Cardiac fibroblast (primary cell): ENCODE results near the gene ASAP2.

Source experiments
- DNase-seq, 2 donors: peaks; one replicate each; pipeline versions ENCODE4 v3.0.0 to v3.0.0-alpha.2; 2010; ENCODE audit warnings: low read depth in 2 of 2
- H3K4me3 ChIP-seq, 2 donors: replicated peaks in 1 of 2; 1 replicate in 1 of 2; 2 replicates in 1 of 2; pipeline ENCODE4 v1.5.1; 2011; ENCODE audit warnings: low read depth in 2 of 2, low read length in 2 of 2, mild to moderate bottlenecking in 2 of 2, moderate library complexity in 1 of 2
- TF ChIP-seq, protein P1 (sequence below): IDR thresholded peaks from one replicate; pipeline ENCODE4 v1.5.1; 2011; ENCODE audit warnings: low read depth, mild to moderate bottlenecking, low read length, inconsistent platforms

ASAP2 gene

DNA sequence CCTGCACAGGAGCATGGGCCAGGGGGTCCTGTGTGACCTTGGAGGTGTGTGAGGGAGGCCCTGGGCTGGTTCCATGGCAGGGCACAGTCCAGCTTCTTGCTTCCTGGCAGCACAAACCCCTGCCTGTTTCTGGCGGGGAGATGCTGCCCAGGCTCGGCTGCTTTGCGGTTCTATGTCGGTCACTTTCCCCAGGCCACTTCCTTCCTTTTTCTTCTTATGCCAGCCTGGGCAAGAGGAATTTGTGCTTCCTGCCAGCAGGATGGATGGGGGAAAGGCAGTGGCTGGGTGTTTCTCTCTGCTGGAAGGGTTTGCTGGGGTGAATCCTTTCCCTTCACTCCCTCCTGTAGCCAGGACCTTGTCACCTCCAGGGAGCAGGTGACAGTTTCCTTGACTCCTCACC, 24.3 kb downstream of the ASAP2 start:
- H3K4me3 ChIP-seq: no peak overlapping the region
- TF ChIP-seq, protein P1, sequence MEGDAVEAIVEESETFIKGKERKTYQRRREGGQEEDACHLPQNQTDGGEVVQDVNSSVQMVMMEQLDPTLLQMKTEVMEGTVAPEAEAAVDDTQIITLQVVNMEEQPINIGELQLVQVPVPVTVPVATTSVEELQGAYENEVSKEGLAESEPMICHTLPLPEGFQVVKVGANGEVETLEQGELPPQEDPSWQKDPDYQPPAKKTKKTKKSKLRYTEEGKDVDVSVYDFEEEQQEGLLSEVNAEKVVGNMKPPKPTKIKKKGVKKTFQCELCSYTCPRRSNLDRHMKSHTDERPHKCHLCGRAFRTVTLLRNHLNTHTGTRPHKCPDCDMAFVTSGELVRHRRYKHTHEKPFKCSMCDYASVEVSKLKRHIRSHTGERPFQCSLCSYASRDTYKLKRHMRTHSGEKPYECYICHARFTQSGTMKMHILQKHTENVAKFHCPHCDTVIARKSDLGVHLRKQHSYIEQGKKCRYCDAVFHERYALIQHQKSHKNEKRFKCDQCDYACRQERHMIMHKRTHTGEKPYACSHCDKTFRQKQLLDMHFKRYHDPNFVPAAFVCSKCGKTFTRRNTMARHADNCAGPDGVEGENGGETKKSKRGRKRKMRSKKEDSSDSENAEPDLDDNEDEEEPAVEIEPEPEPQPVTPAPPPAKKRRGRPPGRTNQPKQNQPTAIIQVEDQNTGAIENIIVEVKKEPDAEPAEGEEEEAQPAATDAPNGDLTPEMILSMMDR: no peak
- no peak for DNase-seq

DNA sequence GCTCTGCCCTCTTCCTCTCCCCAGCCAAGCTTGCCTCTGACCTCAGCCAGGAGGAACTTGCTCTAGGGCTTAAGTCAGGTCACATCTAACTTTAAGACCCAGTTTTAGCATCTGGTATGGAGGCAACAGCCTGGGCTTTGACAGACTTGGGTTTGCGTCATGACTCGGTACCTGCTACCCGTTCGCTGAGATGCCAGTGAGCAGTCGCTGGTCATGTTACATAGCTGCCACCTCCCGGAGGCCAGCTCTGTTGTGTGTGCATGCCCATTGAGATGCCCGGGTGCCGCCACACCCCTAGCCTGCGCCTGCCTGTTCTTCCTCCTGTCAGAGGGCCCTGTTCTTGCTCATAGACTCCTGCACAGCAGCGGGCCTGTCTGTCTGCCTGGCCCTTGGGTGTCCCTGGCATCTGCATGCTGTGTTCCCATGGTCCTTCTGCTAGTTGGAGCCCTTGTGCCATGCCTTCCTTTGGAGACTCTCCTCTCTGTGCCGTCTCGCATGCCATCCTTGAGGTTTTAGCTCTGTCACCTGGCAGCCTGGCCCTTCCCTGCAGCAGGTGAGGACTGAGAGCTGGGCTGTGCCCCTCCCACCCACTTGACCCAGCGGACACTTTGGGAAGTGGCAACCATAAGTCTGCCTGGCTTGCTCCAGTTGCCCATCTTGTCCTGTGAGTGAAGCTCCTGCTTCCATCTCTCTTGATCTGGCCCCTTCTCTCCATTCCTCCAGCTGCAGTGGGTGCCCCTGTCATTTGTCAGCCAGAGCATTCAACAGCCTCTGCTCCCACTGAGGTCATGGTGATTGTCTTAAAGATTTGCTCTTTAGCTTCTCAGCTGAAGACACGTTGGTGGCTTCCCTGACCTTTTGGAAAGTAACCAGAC, 24.9 kb downstream of the ASAP2 start:
- H3K4me3 ChIP-seq: no peak overlapping the region
- TF ChIP-seq, protein P1: no peak
- DNase-seq: no peak

DNA sequence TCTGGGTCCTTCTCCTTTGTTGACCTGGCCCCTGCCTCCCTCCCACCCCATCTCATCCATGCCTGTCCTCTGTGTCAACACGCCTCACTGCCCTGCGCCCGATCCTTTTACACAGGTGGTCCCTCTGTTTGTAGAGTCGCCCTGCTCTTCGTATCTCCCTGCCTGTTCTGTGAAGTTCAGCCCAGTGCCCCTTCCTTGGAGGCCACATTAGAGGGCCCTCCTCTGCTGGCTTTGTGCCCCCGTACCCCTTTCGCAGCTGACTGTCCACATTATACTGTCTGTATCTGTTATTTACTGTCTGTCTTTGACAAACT, 25.5 kb downstream of the ASAP2 start:
- DNase-seq: no peak
- TF ChIP-seq, protein P1: no peak
- H3K4me3 ChIP-seq: no peak overlapping the region

DNA sequence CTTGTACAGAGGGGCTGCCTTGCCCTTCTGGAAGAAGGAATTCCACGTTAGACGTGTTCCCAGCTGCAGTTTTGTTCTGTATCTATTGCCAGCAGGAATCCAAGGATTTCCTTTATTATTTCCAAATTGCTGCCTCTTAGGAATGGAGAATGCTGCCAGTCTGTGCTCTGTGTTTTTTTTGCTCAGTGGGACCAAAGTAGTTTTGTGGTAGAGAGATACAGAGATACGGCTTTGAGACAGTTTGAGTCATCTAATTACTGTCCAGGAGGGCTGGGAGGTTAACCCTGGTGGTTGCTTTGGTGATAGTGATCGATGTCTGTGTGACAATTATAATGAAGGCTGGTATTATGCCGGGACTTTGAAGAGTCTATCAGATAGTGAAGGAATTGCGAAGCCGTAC, 26.3 kb downstream of the ASAP2 start:
- no peak overlapping the region for H3K4me3 ChIP-seq
- DNase-seq: no peak
- TF ChIP-seq, protein P1: no peak

DNA sequence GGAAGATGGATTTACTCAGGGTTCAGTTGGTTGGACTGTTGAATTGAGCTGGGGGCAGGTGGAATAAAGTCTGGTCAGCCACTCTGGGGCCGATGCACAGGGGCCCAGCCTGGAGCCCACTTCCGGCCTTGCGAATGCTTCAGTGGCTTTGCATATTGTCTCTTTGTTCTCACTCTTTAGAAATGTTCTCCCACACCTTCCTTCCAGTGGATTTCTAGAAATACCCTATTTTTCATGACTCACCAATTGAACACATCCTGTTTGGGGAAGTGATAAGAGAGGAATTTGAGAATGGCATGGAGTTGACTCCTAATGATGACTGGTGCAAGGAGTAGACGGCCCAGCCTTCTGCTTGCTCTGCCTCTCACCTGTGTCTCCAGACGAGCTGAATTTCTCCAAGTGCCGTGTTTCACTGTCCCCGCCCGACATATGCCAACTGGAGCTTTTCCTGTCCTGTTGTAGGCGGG, 28.1 kb downstream of the ASAP2 start:
- TF ChIP-seq, protein P1: no peak
- DNase-seq: peak; percentile 88 to 96
- H3K4me3 ChIP-seq: peak overlapping the region in 1 of 2 donors; percentile 1

DNA sequence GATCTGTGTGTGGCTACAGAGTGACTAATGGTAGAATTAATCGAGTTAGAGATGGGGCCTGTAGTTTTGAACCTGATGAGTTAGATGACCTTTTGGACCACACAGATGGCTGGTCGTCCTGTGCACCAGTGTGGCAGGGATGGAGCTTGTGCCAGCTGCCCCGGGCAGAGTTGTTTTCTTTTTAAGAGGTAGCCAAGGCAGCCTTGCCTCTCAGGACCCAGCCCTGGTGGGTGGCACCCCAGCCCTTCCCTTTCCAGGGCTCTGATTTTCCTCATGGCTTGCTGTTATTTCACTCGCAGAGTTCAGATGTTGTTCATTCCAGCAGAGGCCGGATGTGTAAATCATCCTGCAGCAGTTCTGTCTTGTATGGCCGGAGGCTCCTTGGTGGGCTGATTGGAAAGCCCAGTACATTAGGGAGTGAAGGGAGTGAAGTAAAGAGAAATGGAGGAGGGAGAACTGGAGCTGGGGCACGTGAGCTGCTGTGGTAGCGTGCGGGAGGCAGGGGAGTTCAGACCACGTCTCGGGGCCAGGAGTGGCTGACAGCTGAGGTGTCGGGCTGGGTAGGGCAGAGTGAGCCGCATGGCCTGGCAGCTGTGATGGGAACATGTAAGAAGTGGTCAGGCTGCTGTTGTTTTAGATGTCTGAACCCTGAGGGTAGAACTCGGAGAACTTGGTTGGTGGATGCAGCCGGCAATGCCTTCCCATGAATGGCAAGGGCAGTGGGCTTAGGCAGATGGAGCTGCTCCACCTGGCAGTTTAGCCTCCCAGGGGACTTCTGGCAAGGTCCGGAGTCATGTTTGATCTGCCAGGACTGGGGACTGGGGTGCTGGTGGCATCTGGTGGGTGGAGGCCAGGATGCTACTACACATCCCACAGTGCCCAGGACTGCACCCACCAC, 28.8 kb downstream of the ASAP2 start:
- DNase-seq: peak; percentile 66 to 71
- TF ChIP-seq, protein P1: no peak
- H3K4me3 ChIP-seq: peak overlapping the region in 1 of 2 donors; percentile 1
